B cell (primary cell): ENCODE measurements around the gene LIMS2. TPM values are rescaled to one million over a fixed set of nuclear protein-coding genes. Genes with fewer than 3 reads are reported as not detected.

Experiments
- ATAC-seq: fragments of 200-7000 bp; cut with Tn5 transposase; one replicate; pipeline ENCODE4 v1.10.0; 2021; ENCODE audit warnings: low read depth, mild to moderate bottlenecking, moderate number of reproducible peaks, moderate library complexity
- CTCF ChIA-PET: fragments of 350-600 bp; sonication (Branson Sonifier 250); formaldehyde crosslinking; loops from one replicate; lab custom pipeline; 2021; ENCODE audit warnings: antibody characterized with exemption, inconsistent platforms; lab: Charles Lee
- POLR2A ChIA-PET: fragments of 350-600 bp; sonication (Branson Sonifier 250); formaldehyde crosslinking; loops from one replicate; lab custom pipeline; 2021; ENCODE audit warnings: antibody characterized with exemption; lab: Charles Lee
- DNase-seq: peaks from one replicate; pipeline ENCODE4 v3.0.0; 2013
- H2AFZ ChIP-seq: 2 replicates; pipeline ENCODE4 v1.6.1; 2012; ENCODE audit warnings: mild to moderate bottlenecking, low read depth, low read length; ENCODE audit not compliant: insufficient read depth, poor library complexity, severe bottlenecking
- H3K27ac ChIP-seq, 2 donors: 1 replicate in 1 of 2; 2 replicates in 1 of 2; pipeline ENCODE4 v1.5.1; 2012 to 2013; ENCODE audit warnings: low read length in 2 of 2, mild to moderate bottlenecking in 2 of 2, moderate library complexity in 1 of 2
- H3K27me3 ChIP-seq, 4 experiments: fragments of 200-600 bp in 1 of 4; sonication (generic) in 1 of 4; replicated peaks in 1 of 4; 1 replicate in 2 of 4; 2 replicates in 2 of 4; pipeline versions ENCODE4 v1.6.1 to v1.7.0; 2013 to 2016; ENCODE audit warnings: low read length in 3 of 4, mild to moderate bottlenecking in 2 of 4, mixed read lengths in 1 of 4, moderate library complexity in 1 of 4; ENCODE audit not compliant: insufficient read depth in 4 of 4, control insufficient read depth in 3 of 4; ENCODE audit errors: control extremely low read depth in 1 of 4
- H3K36me3 ChIP-seq, 2 experiments: replicated peaks in 1 of 2; 1 replicate in 1 of 2; 2 replicates in 1 of 2; pipeline versions ENCODE4 v1.6.1 to v1.7.1; 2013; ENCODE audit warnings: low read length in 1 of 2; ENCODE audit not compliant: insufficient read depth in 2 of 2, control insufficient read depth in 1 of 2; ENCODE audit errors: control extremely low read depth in 1 of 2, extremely low read depth in 1 of 2
- H3K4me1 ChIP-seq, 2 donors: fragments of 200-600 bp in 1 of 2; sonication (generic) in 1 of 2; 1 replicate in 1 of 2; 2 replicates in 1 of 2; pipeline versions ENCODE4 v1.5.1 to v1.6.1; 2013 to 2017; ENCODE audit warnings: low read length in 2 of 2; ENCODE audit not compliant: control insufficient read depth in 2 of 2, insufficient read depth in 2 of 2
- H3K4me2 ChIP-seq: replicated peaks from 2 replicates; pipeline ENCODE3; 2012; ENCODE audit warnings: mild to moderate bottlenecking, low read depth, low read length; ENCODE audit not compliant: poor library complexity, severe bottlenecking
- H3K4me3 ChIP-seq, 5 experiments: fragments of 200-600 bp in 1 of 5; sonication (generic) in 1 of 5; 1 replicate in 3 of 5; 2 replicates in 2 of 5; pipeline versions ENCODE4 v1.5.1 to v1.7.0; 2011 to 2016; ENCODE audit warnings: low read length in 4 of 5, mild to moderate bottlenecking in 4 of 5, low read depth in 2 of 5, control low read depth in 1 of 5, moderate library complexity in 1 of 5; ENCODE audit not compliant: insufficient read depth in 1 of 5; ENCODE audit errors: control extremely low read depth in 1 of 5, extremely low read depth in 1 of 5
- H3K79me2 ChIP-seq: fragments of 200-600 bp; sonication (generic); one replicate; pipeline ENCODE4 v1.6.0; 2016; ENCODE audit warnings: low read length; ENCODE audit not compliant: control insufficient read depth, insufficient read depth
- H3K9ac ChIP-seq: fragments of 200-600 bp; sonication (generic); 2 replicates; pipeline ENCODE4 v1.6.1; 2017; ENCODE audit warnings: mild to moderate bottlenecking, low read length, moderate library complexity
- H3K9me3 ChIP-seq, 3 donors: one replicate each; pipeline versions ENCODE4 v1.6.1 to v1.7.1; 2013; ENCODE audit warnings: low read length in 2 of 3; ENCODE audit not compliant: control insufficient read depth in 2 of 3, insufficient read depth in 1 of 3; ENCODE audit errors: control extremely low read depth in 1 of 3
- H4K20me1 ChIP-seq: 2 replicates; pipeline ENCODE4 v1.6.0; 2012; ENCODE audit warnings: mild to moderate bottlenecking, low read length; ENCODE audit not compliant: insufficient read depth, control insufficient read depth, poor library complexity, severe bottlenecking
- H3K27ac Mint-ChIP-seq: one replicate; pipeline ENCODE4 v1.8.0; 2021; ENCODE audit warnings: mixed read lengths
- H3K27me3 Mint-ChIP-seq: one replicate; pipeline ENCODE4 v1.8.0; 2021; ENCODE audit warnings: mixed read lengths
- H3K4me1 Mint-ChIP-seq: one replicate; pipeline ENCODE4 v1.8.0; 2021; ENCODE audit warnings: mixed read lengths
- H3K4me3 Mint-ChIP-seq: one replicate; pipeline ENCODE4 v1.8.0; 2021; ENCODE audit warnings: mixed read lengths
- H3K9me3 Mint-ChIP-seq: one replicate; pipeline ENCODE4 v1.8.0; 2022; ENCODE audit warnings: mixed read lengths; ENCODE audit not compliant: insufficient read depth
- CTCF ChIP-seq: fragments of 200-600 bp; IDR thresholded peaks from one replicate; pipeline ENCODE4 v1.8.0; 2022; ENCODE audit warnings: antibody characterized with exemption, mild to moderate bottlenecking
- EZH2 ChIP-seq: IDR thresholded peaks from 2 replicates; pipeline ENCODE4 v1.6.1; 2012; ENCODE audit warnings: borderline replicate concordance, low read depth, mild to moderate bottlenecking, moderate library complexity, low read length; ENCODE audit not compliant: insufficient read depth, poor library complexity, severe bottlenecking
- WGBS: methylation state at CpG from one replicate; pipeline ENCODE4 v1.1.5; 2013; ENCODE audit warnings: missing lambda C conversion rate; ENCODE audit not compliant: insufficient coverage; 5-methylcytosine and 5-hydroxymethylcytosine counted together
- intact Hi-C: fragments of 100-400 bp; cut with micrococcal nuclease; formaldehyde crosslinking; loops from one replicate; pipeline ENCODE4 v1.10.0; 2022
- polyA plus RNA-seq: library from polyadenylated mRNA; depleted of rRNA; stranded (reverse); fragments of >200 nt; gene quantifications from 2 replicates; pipeline ENCODE4 v1.2.3, GENCODE V29; 2012
- total RNA-seq, 2 donors: library from RNA; stranded (reverse); fragments of 120-200 nt in 1 of 2; gene quantifications; 1 replicate in 1 of 2; 2 replicates in 1 of 2; pipeline versions ENCODE4 v1.2.3 to v1.2.4, GENCODE V29; 2013 to 2022

The LIMS2 gene
- total and polyA plus RNA-seq, 2 donors (not counting 1 experiment from before 2014, with no cell fraction given) = 6.7 to 32.2 TPM

- intact Hi-C loops = no loop called here
- H3K9me3 Mint-ChIP-seq = peaks cover 9% of the 10 kb centered on the region
- CTCF ChIA-PET = interaction anchor here (2.3 to 3.6 kb wide), 2 partner anchors 20 to 39 kb away, joined by 7 to 22 read pairs; no protein-coding TSS in a partner anchor
- Histone ChIP-seq H3K4me2 (no peak overlapping the region), H3K36me3 (no peaks in the 10 kb centered on the region), H3K27me3 (peaks cover 0 to 3% (median 0%) of the 10 kb centered on the region in 4 experiments), H3K4me1 (peaks cover 3 to 23% of the 10 kb centered on the region in 2 donors), H3K9me3 (peaks cover 0 to 28% (median 9%) of the 10 kb centered on the region in 3 donors), H3K27ac (no peak overlapping the region), H4K20me1 (no peaks in the 10 kb centered on the region), H3K9ac (no peak overlapping the region), H2AFZ (no peak overlapping the region), H3K4me3 (no peak overlapping the region), H3K79me2 (no peaks in the 10 kb centered on the region)
- peaks cover 37% of the 10 kb centered on the region for H3K4me1 Mint-ChIP-seq
- ATAC-seq (no peak), DNase-seq (no peak)
- H3K27me3 Mint-ChIP-seq = no peaks in the 10 kb centered on the region
- TF ChIP-seq CTCF = no peak
- no peak for TF ChIP-seq EZH2
- H3K27ac Mint-ChIP-seq = peak overlapping the region; percentile 50
- 94% methylated on average over 11 of the region's 11 CpGs for WGBS
- POLR2A ChIA-PET = no interaction called here
- H3K4me3 Mint-ChIP-seq = no peak overlapping the region
Measured at GRCh38 chr2:127611076-127611925, 64.0 kb downstream of the LIMS2 start.

GRCh38 chr2:127610561-127610960, 64.8 kb downstream of the LIMS2 start:
- H3K9me3 Mint-ChIP-seq = peaks cover 9% of the 10 kb centered on the region
- TF ChIP-seq EZH2 (no peak), CTCF (no peak)
- no peaks in the 10 kb centered on the region for H3K79me2 ChIP-seq
- WGBS = 95% methylated on average over 1 of the region's 1 CpG
- H3K4me2 ChIP-seq = no peak overlapping the region
- peaks cover 0 to 28% (median 9%) of the 10 kb centered on the region in 3 donors for H3K9me3 ChIP-seq
- no peaks in the 10 kb centered on the region for H3K36me3 ChIP-seq
- H3K9ac ChIP-seq = no peak overlapping the region
- DNase-seq (no peak), ATAC-seq (no peak)
- no peaks in the 10 kb centered on the region for H3K27me3 Mint-ChIP-seq
- peaks cover 5 to 24% of the 10 kb centered on the region in 2 donors for H3K4me1 ChIP-seq
- peaks cover 0 to 3% (median 0%) of the 10 kb centered on the region in 4 experiments for H3K27me3 ChIP-seq
- peaks cover 37% of the 10 kb centered on the region for H3K4me1 Mint-ChIP-seq
- no peak overlapping the region for H3K27ac Mint-ChIP-seq
- ChIA-PET CTCF (interaction anchor here (2.3 to 3.6 kb wide), 2 partner anchors 19 to 40 kb away, joined by 7 to 22 read pairs; no protein-coding TSS in a partner anchor), POLR2A (interaction anchor here (0.6 to 0.9 kb wide), 2 partner anchors 22 to 41 kb away, joined by 3 to 4 read pairs; no protein-coding TSS in a partner anchor)
- H3K4me3 Mint-ChIP-seq = no peak overlapping the region
- no peak overlapping the region for H3K27ac ChIP-seq
- H3K4me3 ChIP-seq = no peak overlapping the region
- intact Hi-C loops = no loop called here
- no peak overlapping the region for H2AFZ ChIP-seq
- H4K20me1 ChIP-seq = no peaks in the 10 kb centered on the region
